HG03521 (cell line): Measurements from ENCODE around the gene ANKRD42.
A peak's percentile ranks its signal among the peaks of the same experiment; 100 is the strongest.

ENCODE experiments used
- ATAC-seq: cut with Tn5 transposase; IDR thresholded peaks from one replicate; pipeline ENCODE4 v1.9.1; 2021; ENCODE audit warnings: mild to moderate bottlenecking, moderate library complexity; ENCODE audit not compliant: unreplicated experiment

Gene ANKRD42

GRCh38 chr11:83193315-83194280 is at the start of gene ANKRD42:
Gene ANKRD42 (plus strand): TSS chr11:83193712. CDS start chr11:83194671, 959 bp downstream.
- ATAC-seq, result peak; percentile 86

GRCh38 chr11:83147895-83148294 is 45.6 kb upstream of the ANKRD42 start:
- no peak for ATAC-seq

GRCh38 chr11:83150450-83150849 is 43.1 kb upstream of the ANKRD42 start:
- no peak for ATAC-seq

- no peak for ATAC-seq
These were observed 42.1 kb upstream of the ANKRD42 start for GRCh38 chr11:83151274-83151977.

- ATAC-seq, result no peak
These were observed 41.2 kb upstream of the ANKRD42 start for GRCh38 chr11:83152264-83152663.

GRCh38 chr11:83153764-83154163 is 39.7 kb upstream of the ANKRD42 start:
- no peak for ATAC-seq

- peak; percentile 96 for ATAC-seq
These were observed 37.1 kb upstream of the ANKRD42 start for GRCh38 chr11:83156144-83156995.

GRCh38 chr11:83156996-83157593 is 36.4 kb upstream of the ANKRD42 start, which contains the start of gene PCF11:
Gene PCF11 (plus strand): TSS chr11:83157131. CDS start chr11:83157440, 309 bp downstream.
- peak; percentile 2 for ATAC-seq

- ATAC-seq, result no peak
These were observed 35.7 kb upstream of the ANKRD42 start for GRCh38 chr11:83157594-83158356.

GRCh38 chr11:83158357-83158786 is 35.1 kb upstream of the ANKRD42 start:
- ATAC-seq, result no peak

GRCh38 chr11:83158965-83159901 is 34.3 kb upstream of the ANKRD42 start:
- no peak for ATAC-seq

GRCh38 chr11:83159902-83160865 is 33.3 kb upstream of the ANKRD42 start:
- no peak for ATAC-seq

GRCh38 chr11:83161610-83162199 is 31.8 kb upstream of the ANKRD42 start:
- no peak for ATAC-seq

- ATAC-seq, result no peak
These were observed 31.1 kb upstream of the ANKRD42 start for GRCh38 chr11:83162377-83162776.

- ATAC-seq, result no peak
These were observed 27.2 kb upstream of the ANKRD42 start for GRCh38 chr11:83166193-83166866.

- ATAC-seq, result no peak
These were observed 24.8 kb upstream of the ANKRD42 start for GRCh38 chr11:83168756-83169155.
